ENCODE data around the gene PFN4.

- TF ChIP-seq CTCF (IDR thresholded peaks at IDR 0.05) = no peak
- no peak for TF ChIP-seq SP1 (CRISPR knock-in tag; conservative IDR thresholded peaks at IDR 0.05)
- no peak for TF ChIP-seq GABPB1 (CRISPR knock-in tag; IDR thresholded peaks at IDR 0.05)
- TF ChIP-seq ATF6 (CRISPR knock-in tag; IDR thresholded peaks at IDR 0.05) = no peak
- TF ChIP-seq MAX (CRISPR knock-in tag; IDR thresholded peaks at IDR 0.05) = no peak
- TF ChIP-seq KAT7 (CRISPR knock-in tag; IDR thresholded peaks at IDR 0.05; ENCODE audit: borderline replicate concordance) = no peak
- no peak for TF ChIP-seq ATF3 (CRISPR knock-in tag; conservative IDR thresholded peaks at IDR 0.05)
- no peak for TF ChIP-seq ZNF512 (CRISPR knock-in tag; IDR thresholded peaks at IDR 0.05; ENCODE audit: borderline replicate concordance)
- no peak for TF ChIP-seq MLX (CRISPR knock-in tag; IDR thresholded peaks at IDR 0.05)
- no peak for TF ChIP-seq ATF1 (CRISPR knock-in tag; IDR thresholded peaks at IDR 0.05)
- no peak for TF ChIP-seq ELF4 (CRISPR knock-in tag; IDR thresholded peaks at IDR 0.05; ENCODE audit: low read depth)
- no peak for TF ChIP-seq ZNF121 (CRISPR knock-in tag; IDR thresholded peaks at IDR 0.05)
Measured at GRCh38 chr2:24082787-24083566, 40.2 kb downstream of the PFN4 start.
